BE2C (cell line): Measurements from ENCODE around the gene AMACR.

Experiments used
- DNase-seq: peaks from one replicate; pipeline ENCODE4 v3.0.0-alpha.2; 2020
- H3K27me3 ChIP-seq: fragments of 250-450 bp; sonication (Bioruptor Pico); 2 replicates; pipeline ENCODE4 v1.5.1; 2020; ENCODE audit warnings: mild to moderate bottlenecking
- H3K36me3 ChIP-seq: fragments of 250-450 bp; sonication (Bioruptor Pico); 2 replicates; pipeline ENCODE4 v1.5.1; 2020; ENCODE audit warnings: mild to moderate bottlenecking
- H3K4me1 ChIP-seq: fragments of 250-450 bp; sonication (Bioruptor Pico); 2 replicates; pipeline ENCODE4 v1.5.1; 2020
- H3K4me3 ChIP-seq: 2 replicates; pipeline ENCODE4 v1.5.1; 2011; ENCODE audit warnings: low read depth, low read length
- H3K9me3 ChIP-seq: fragments of 250-450 bp; sonication (Bioruptor Pico); 2 replicates; pipeline ENCODE4 v1.5.1; 2020
- TF ChIP-seq, protein P1 (sequence below): IDR thresholded peaks from 2 replicates; pipeline ENCODE4 v1.5.1; 2012; ENCODE audit warnings: mild to moderate bottlenecking, low read depth, low read length

Gene AMACR

DNA sequence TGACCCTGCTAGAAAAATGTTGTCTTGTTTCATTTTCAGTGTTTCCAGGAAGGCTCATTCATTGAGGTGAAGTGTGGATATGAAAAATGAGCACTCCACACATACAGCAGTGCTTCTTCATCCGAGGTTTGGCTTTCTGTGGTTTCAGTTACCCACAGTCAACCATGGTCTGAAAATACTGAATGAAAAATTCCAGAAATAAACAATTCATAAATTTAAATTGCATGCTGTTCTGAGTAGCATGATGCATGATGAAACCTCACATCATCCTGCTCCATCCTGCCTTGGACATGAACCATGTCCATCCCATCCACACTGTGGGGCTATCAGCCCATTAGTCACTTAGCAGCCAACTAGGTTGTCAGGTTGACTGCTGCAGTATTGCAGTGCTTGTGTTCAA lies 13.0 kb downstream of the AMACR start:
- TF ChIP-seq, protein P1, sequence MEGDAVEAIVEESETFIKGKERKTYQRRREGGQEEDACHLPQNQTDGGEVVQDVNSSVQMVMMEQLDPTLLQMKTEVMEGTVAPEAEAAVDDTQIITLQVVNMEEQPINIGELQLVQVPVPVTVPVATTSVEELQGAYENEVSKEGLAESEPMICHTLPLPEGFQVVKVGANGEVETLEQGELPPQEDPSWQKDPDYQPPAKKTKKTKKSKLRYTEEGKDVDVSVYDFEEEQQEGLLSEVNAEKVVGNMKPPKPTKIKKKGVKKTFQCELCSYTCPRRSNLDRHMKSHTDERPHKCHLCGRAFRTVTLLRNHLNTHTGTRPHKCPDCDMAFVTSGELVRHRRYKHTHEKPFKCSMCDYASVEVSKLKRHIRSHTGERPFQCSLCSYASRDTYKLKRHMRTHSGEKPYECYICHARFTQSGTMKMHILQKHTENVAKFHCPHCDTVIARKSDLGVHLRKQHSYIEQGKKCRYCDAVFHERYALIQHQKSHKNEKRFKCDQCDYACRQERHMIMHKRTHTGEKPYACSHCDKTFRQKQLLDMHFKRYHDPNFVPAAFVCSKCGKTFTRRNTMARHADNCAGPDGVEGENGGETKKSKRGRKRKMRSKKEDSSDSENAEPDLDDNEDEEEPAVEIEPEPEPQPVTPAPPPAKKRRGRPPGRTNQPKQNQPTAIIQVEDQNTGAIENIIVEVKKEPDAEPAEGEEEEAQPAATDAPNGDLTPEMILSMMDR = no peak
- DNase-seq = no peak
- no peaks in the 10 kb centered on the region for H3K4me1 ChIP-seq
- no peaks in the 10 kb centered on the region for H3K27me3 ChIP-seq
- no peaks in the 10 kb centered on the region; the same call in 1 of the 2 replicates for H3K36me3 ChIP-seq
- no peaks in the 10 kb centered on the region for H3K9me3 ChIP-seq
- H3K4me3 ChIP-seq = no peak overlapping the region

DNA sequence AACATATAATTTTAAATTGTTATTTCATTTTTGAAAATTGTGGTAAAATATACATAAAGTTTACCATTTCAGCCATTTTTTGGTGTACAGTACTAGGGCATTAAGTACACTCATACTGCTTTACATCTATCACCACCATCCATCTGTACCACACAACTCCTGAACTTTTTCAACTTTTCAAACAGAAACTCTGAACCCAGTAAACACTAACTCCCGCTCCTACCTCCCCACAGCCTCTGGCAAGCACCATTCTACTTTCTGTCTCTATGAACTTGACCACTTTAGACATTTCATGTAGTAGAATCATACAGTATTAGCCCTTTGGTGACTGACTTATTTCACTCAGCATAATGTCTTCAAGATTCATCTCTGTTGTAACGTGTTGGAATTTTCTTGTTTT lies 15.0 kb downstream of the AMACR start:
- no peak overlapping the region for H3K4me3 ChIP-seq
- no peaks in the 10 kb centered on the region for H3K36me3 ChIP-seq
- no peaks in the 10 kb centered on the region for H3K27me3 ChIP-seq
- DNase-seq = no peak
- TF ChIP-seq, protein P1 = no peak
- H3K4me1 ChIP-seq = no peaks in the 10 kb centered on the region
- no peaks in the 10 kb centered on the region for H3K9me3 ChIP-seq

DNA sequence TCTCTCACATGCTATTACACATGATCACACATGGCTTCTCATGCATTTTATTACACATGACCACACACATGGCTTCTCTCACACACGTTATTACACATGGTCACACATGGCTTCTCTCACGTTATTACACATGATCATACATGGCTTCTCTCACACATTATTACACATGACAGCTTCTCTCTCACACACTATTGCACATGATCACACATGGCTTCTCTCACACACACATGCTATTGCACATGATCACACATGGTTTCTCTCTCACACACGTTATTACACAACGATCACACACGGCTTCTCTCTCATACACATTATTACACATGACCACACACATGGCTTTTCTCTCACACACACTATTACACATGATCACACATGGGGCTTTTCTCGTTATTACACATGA lies 22.4 kb downstream of the AMACR start:
- H3K36me3 ChIP-seq = no peaks in the 10 kb centered on the region
- no peak for DNase-seq
- H3K9me3 ChIP-seq = no peaks in the 10 kb centered on the region
- no peaks in the 10 kb centered on the region for H3K27me3 ChIP-seq
- H3K4me3 ChIP-seq = no peak overlapping the region
- H3K4me1 ChIP-seq = no peaks in the 10 kb centered on the region
- TF ChIP-seq, protein P1 = no peak

DNA sequence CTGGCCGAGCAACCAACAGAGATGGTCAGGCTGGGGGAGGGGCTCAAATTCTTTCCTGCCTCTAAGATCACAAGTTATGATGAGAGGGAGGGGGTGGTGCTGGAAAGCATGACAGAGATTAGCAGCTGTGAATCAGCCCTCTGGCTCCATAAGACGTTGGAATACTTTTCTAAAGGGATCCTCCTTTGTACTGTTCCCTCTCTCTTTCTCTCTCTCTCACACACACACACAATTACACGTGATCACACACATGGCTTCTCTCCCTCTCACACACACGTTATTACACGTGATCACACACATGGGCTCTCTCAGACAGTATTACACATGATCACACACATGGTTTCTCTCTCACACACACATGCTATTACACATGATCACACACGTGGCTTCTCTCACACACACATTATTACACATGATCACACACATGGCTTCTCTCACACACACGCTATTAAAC lies 23.2 kb downstream of the AMACR start, which contains the start of gene SLC45A2:
Gene SLC45A2 (minus strand): TSS at position 23 of the 454 bp plus-strand sequence. CDS start 110 bp downstream, outside the sequence.
- no peaks in the 10 kb centered on the region for H3K27me3 ChIP-seq

DNA sequence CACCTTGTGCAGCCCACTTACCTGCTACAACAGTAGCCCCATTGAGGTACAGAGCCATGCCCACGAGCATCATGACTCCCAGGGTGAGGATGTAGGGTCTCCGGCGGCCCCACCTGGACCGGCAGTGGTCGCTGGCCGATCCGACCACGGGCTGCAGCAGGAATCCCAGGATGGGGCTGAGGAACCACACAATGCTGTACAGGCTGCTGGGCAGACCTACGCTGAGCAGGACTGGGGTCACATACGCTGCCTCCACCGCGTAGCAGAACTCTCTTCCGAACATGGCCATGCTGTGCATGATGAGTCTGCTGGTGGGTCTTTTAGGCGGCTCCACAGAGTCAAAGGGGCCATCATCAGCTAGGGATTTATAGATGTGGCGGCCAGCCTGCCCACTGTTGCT lies 23.7 kb downstream of the AMACR start:
- Histone ChIP-seq H3K27me3 (no peaks in the 10 kb centered on the region), H3K4me3 (no peak overlapping the region), H3K9me3 (no peaks in the 10 kb centered on the region), H3K36me3 (no peaks in the 10 kb centered on the region), H3K4me1 (no peaks in the 10 kb centered on the region)
- TF ChIP-seq, protein P1 = no peak
- no peak for DNase-seq

More for the DNA sequence above, 23.2 kb downstream of the AMACR start, which contains the start of gene SLC45A2:
- Histone ChIP-seq H3K9me3 (no peaks in the 10 kb centered on the region), H3K4me3 (no peak within 1 kb of the TSS), H3K36me3 (no peaks in the 10 kb centered on the region), H3K4me1 (no peaks in the 10 kb centered on the region)
- TF ChIP-seq, protein P1 = no peak
- no peak for DNase-seq

DNA sequence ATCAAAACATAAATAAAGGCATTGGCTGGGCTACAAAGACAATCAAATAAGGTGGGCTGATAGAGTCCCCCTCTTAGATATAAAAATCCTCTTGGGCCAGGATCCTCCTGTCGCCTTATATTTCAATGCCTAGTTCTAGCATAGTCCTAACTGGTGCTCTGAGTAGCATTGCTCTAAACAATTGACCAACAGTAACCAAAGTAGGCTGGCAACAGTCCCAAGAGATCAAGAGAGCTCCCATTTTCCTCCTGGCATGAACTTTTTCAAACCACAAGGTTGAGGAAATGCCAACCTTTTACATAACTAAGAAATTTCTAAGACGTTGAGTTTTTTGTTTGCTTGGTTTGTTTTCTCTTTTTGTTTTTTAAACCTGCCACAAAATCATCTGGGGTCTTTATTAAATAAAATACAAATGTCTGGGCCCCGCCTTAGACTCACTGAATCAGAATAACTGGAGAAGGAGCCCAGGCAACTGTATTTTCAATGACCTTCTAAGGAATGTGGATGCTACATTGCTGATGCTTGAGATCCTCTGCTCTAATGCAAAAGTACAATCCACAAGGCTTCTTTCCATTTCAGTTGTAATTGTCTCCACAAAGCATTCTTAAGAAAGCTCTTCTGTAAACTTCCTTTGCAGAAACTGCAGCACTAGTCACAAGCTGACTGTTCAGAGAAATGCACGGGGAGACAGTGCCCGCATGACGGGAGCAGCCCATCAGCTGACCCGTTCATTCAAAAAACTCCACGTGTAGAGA lies 26.3 kb downstream of the AMACR start:
- TF ChIP-seq, protein P1 = no peak
- Histone ChIP-seq H3K4me3 (no peak overlapping the region), H3K27me3 (no peaks in the 10 kb centered on the region), H3K9me3 (no peaks in the 10 kb centered on the region), H3K36me3 (no peaks in the 10 kb centered on the region), H3K4me1 (no peaks in the 10 kb centered on the region)
- no peak for DNase-seq
